GM12874 (cell line): Measurements from ENCODE around the gene AGTRAP.

Experiments used
- TF ChIP-seq, protein P1 (sequence below): IDR thresholded peaks from 2 replicates; pipeline ENCODE4 v1.5.1; 2011; ENCODE audit warnings: low read depth, mild to moderate bottlenecking, control low read depth, low read length, moderate library complexity; ENCODE audit not compliant: insufficient read depth

The AGTRAP gene

DNA sequence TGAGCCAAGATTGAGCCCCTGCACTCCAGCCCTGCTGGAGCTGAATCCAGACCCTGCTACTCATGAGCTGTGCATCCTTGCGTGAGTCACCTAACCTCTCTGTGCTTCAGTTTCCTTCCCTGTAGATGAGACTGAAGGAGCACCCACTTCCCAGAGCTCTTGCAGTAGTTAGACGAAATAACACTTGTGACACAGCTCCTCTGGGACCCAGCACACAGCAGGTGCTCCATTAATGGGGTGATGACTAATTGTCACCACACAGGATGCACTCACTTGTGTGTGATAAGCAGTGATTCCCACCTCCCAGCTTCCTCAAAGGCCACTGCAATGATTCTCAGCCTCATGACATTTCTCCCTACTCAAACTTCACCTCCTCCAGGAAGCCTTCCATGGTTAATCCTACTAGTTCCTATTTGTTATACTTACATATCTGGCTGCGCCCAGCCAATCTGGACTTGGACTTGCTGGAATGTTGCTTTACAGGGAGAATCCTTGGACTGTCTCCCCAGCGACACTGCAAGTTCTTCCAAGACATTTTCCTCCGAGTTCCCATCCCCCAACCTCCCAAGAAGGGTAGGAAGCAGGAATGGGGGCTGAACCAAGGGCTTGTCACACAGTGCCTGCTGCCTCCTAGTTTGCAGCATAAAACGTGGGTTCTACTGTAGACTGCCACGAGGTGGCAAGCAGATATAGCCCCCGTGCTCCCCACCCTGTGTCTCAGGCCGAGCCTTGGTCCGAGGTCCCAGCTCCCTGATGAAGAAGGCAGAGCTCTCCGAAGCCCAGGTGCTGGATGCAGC is 27.2 kb upstream of the AGTRAP start:
- TF ChIP-seq, protein P1, sequence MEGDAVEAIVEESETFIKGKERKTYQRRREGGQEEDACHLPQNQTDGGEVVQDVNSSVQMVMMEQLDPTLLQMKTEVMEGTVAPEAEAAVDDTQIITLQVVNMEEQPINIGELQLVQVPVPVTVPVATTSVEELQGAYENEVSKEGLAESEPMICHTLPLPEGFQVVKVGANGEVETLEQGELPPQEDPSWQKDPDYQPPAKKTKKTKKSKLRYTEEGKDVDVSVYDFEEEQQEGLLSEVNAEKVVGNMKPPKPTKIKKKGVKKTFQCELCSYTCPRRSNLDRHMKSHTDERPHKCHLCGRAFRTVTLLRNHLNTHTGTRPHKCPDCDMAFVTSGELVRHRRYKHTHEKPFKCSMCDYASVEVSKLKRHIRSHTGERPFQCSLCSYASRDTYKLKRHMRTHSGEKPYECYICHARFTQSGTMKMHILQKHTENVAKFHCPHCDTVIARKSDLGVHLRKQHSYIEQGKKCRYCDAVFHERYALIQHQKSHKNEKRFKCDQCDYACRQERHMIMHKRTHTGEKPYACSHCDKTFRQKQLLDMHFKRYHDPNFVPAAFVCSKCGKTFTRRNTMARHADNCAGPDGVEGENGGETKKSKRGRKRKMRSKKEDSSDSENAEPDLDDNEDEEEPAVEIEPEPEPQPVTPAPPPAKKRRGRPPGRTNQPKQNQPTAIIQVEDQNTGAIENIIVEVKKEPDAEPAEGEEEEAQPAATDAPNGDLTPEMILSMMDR, result no peak

DNA sequence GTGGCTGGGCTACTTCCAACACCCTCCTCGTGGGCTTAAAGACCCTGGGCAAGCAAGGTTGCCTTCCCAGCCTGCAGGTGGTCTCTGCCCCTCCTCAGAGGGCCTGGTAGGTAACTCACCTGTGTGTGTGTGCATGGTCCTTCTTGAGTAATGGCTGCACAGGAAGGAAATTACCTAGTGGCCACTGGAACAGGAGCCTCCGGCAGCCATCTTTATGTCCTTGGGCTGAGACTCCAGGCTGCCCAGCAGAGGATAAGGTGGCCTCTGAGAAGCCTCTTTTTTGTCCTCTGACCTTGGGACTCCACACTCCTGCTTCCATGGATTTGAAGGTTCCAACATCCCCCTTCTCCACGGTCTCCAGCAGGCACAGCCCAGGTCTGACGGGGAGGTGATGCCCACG is 24.4 kb upstream of the AGTRAP start:
- TF ChIP-seq, protein P1, result no peak

DNA sequence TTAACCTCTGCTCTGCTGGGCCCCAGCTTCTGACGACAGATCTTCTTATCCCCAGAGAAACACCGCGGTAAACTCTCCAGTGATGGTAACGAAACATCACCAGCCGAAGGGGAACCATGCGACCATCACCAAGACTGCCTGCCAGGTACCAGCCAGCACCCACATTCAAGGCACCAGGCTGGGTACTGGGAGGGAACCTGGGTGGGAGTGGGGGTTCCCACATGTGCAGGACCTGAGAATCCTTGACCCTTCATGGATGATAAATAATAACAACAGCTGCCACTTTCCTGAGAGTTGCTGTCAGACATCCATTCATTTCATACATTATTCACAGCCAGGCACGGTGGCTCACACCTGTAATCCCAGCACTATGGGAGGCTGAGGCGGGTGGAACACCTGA is 23.7 kb upstream of the AGTRAP start:
- TF ChIP-seq, protein P1, result no peak

DNA sequence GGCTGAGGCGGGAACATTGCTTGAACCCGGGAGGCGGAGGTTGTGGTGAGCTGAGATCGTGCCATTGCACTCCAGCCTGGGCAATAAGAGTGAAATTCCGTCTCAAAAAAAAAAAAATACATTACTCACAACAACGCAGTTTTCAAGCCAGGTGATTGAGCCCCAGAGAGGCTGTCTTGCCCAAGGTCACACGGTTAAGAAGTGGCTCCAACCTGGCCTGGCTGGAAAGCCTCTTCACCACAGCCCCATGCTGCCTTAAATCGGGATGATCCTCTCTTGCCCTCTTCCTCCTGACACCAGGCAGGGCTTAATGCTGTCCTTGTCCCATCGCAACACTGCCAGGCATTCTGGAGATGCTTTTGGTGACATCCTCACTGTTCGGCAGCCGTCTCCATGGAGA is 22.8 kb upstream of the AGTRAP start:
- TF ChIP-seq, protein P1, result no peak

DNA sequence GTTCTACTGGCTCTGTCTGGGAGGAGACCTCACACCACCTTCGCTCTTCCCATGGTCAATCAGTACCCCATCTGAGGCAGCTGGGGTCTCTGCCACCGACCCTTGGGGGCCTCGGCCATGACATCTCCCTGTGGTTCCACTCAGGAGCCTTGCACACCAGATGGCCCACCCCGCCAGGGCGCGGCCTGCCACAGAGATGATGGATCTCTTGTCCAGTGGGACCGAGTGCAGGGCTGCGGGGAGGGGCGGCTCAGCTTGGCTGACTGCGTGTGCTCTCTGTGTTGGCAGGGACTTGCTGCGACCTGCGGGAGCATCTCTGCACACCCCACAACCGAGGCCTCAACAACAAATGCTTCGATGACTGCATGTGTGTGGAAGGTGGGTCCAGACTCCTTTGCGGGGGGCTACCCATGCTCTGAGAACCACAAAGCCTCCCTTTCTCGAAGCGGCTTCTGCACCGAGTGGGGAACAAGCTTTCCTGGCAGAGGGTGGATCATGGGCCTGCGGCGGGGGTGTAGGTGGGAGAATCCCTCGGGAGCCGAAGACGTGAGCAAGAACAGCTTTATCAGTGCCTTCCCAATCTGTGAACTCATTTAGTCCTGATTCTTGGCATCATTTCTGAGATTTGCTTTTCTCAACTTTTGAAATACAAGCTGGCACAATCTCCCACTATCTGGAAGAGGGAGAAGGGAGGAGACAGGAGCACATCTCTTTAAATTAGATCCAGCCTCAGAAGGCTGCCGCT is 20.9 kb upstream of the AGTRAP start:
- TF ChIP-seq, protein P1, result no peak

DNA sequence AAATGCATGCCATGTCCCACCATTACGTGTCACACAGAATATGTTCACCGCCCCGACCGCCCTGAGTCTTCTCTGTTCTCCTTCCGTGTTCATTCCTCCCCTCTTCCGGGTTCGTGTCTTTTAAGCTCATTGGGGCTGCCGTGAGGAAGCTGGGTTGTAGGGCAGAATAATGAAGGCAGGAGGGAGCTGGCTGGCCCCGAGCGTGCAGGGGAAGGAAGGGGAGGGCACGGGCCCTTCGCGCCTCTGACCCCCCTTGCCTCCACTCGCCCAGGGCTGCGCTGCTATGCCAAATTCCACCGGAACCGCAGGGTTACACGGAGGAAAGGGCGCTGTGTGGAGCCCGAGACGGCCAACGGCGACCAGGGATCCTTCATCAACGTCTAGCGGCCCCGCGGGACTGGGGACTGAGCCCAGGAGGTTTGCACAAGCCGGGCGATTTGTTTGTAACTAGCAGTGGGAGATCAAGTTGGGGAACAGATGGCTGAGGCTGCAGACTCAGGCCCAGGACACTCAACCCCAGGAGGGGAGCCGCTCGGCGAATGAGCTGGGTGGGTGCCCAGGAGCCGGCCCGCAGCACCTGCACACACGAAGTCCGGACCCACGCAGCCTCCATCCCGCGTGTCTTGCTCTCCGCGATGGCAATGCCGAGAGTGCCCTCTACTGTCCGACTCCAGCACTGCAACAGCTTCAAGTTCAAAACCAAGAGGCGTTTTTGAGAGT is 16.5 kb upstream of the AGTRAP start:
- TF ChIP-seq, protein P1, result peak; percentile 95

DNA sequence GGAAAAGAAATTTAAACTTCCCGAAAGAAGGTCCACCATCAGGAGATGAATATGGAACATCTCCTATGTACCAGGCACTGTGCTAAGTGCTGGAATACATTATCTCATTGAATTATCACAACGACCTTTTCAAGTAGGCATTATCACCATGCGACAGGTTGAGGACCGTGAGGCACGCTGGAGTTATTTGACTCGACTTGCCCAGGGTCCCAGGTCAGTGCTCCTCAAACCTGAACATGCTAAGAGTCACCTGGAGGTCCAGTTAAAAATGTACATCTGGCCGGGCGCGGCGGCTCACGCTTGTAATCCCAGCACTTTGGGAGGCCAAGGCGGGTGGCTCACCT is 15.9 kb upstream of the AGTRAP start:
- TF ChIP-seq, protein P1, result no peak
